ENCODE measurements around the gene SFN.
"Not testable (repeated sequence)": the region's sequence is repeated elsewhere in the genome, so short reads cannot be mapped to it uniquely, and the experiment has no call there.

Gene SFN

DNA sequence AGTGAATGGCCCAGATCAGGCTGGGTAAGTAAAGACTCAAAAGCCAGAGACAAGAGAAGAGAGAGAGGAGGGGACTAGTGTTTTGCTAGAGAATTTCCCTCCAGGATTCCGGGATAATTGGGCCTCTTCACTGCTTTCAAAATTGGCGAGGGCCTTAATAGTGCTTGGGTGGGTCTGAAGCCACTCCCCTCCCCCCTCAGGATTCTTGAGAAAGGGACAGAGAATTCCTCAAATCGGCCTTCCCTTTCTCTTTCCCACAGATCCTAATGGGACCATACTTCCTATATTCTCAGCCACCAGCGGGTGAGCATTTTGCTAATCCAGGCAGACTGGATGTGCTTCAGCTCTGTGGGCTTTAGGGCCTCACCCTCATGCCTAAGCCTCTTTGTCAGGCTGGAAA lies 11.9 kb downstream of the SFN start:
- no peak for DNase-seq

- DNase-seq, result no peak
Measured at GRCh38 chr1:26877326-26877725, 14.4 kb downstream of the SFN start.

- DNase-seq, result no peak
Measured at GRCh38 chr1:26879793-26880192, 16.8 kb downstream of the SFN start.

DNA sequence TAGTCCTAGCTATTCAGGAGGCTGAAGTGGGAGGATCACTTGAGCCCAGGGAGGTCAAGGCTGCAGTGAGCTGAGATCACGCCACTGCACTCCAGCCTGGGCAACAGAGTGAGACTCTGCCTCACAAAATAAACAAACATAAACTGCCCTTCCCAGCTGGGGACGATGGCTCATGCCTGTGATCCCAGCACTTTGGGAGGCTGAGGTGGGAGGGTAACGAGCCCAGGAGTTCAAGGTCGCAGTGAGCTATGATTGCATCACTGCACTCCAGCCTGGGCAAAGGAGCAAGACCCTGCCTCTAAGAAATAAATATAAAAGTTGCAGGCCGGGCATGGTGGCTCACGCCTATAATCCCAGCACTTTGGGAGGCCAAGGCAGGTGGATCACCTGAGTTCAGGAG lies 18.7 kb downstream of the SFN start:
- DNase-seq, result not testable (repeated sequence)

DNA sequence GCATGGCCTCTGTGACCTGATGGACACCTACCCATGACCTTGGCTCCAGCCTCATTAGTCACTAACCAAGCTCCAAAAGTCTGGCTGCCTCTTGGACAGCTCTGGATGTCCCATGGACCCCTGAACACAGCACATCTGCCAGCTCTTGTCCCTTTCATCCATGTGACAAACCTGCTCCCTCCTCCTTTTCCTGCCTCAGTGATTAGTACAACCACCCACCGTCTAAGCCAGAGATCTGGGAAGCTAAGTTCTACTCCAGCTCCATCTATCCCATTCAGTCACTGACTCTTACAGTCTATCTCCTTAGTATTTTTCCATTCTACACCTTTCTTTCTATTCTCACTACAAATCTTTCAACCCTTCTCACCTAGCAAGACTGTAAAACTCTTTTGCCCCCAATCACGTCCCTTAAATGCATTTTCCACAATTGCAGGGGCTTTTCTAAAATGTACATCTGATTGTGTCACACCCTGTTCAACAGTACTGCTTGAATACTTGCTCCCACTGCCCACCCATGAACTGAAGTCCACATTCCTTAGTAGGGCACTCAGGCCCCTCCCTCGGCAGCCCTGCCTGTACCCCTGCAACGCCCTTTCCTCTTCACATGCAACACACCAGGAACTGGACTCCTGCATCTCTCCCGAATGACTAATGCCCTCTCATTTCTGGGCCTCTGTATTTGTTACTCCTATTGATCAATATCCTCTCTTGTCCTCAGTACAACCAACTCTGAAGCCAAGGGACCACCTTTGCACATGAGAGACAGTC lies 19.9 kb downstream of the SFN start:
- no peak for DNase-seq

GRCh38 chr1:26887125-26887524 lies 24.2 kb downstream of the SFN start:
- peak in 2 of 6 experiments; percentile 3 to 19 for DNase-seq

DNA sequence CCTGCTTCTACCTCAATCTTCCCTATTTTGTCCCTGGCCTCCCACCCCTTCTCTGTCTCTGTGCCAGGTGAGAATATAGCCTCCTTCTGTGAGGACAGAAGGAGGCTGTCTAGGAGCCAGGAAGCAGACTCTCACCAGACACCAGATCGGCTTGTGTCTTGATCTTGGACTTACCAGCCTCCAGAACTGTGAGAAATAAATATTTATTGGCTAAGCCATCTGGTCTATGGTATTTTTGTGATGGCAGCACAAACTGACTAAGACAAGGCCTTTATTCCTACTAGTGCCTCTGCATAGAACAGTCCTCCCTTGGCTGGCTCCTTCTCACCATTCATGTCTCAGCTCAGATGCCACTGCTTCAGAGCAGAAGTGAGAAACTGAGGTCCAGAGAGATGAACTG lies 25.3 kb downstream of the SFN start:
- no peak for DNase-seq

GRCh38 chr1:26889551-26890466 lies 26.9 kb downstream of the SFN start, which contains the start of gene GPN2:
TSS of gene GPN2 (minus strand) at chr1:26890283. CDS start at chr1:26890096, 187 bp downstream.
- peak; percentile 57 to 78 (median 68) for DNase-seq

- DNase-seq, result no peak
Measured at GRCh38 chr1:26890467-26890796, 27.5 kb downstream of the SFN start.

- no peak for DNase-seq
Measured at GRCh38 chr1:26894263-26894662, 31.3 kb downstream of the SFN start.

DNA sequence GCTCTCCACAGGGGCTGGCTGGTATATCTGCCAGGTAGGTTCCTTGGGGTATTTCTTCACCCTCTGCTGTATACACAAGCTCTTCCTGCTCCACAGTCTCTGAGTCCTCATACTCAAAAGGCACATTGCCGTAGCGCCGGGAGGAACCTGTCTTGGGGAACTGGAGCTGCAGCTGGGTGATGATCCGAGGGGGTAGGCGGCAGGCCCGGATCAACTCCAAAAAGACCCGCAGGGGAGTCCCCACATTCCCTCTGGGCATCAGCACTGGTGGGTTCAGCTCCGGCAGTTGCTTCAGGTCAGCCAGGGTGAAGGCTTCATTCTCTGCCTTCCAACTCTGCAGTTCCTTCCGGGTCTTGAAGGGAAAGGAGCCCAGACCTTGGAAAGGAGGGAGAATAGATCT lies 34.4 kb downstream of the SFN start:
- DNase-seq, result no peak

DNA sequence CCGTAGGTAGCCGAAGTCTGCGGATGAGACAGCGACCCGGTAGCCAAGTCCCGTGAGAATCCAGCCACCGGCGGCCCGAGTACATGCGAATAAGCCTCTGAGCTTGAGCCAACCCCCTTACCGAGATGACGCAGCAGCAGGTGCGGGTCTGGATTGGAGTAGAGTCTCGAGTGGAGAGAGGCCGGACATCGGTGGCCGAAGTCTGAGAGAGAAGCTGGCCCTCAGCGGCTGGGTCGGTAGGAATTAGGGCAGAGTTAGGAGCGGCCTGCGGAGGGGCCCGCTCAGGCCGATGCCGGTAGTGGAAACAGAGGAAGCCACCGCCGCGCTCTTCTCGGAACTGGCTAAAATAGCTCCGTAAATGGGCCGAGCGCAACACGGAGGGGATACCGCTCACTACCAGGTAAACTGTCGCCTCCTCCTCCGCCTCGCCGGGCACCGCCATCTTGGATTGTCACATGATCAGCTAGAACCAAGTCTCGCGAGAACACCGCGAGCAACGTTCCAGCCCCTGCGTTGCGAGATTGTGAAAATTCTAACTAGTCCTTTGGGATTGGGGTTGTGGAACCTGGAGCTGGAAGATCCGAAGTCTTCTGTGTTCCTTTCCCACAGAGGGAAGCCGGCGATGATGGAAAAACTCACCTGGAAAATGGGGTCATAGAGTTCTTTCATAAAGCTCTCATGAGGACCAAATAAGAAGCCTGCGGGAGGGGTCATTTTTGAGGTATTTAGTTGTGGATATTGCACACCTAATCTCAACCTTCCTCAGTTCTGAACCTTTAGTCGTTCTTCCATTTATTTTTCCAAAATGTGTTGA lies 37.3 kb downstream of the SFN start, which contains the start of gene GPATCH3:
TSS of gene GPATCH3 (minus strand) at position 467 of the 814 bp plus-strand sequence. CDS start at position 442, 25 bp downstream.
- DNase-seq, result peak; percentile 73 to 88 (median 84)

DNA sequence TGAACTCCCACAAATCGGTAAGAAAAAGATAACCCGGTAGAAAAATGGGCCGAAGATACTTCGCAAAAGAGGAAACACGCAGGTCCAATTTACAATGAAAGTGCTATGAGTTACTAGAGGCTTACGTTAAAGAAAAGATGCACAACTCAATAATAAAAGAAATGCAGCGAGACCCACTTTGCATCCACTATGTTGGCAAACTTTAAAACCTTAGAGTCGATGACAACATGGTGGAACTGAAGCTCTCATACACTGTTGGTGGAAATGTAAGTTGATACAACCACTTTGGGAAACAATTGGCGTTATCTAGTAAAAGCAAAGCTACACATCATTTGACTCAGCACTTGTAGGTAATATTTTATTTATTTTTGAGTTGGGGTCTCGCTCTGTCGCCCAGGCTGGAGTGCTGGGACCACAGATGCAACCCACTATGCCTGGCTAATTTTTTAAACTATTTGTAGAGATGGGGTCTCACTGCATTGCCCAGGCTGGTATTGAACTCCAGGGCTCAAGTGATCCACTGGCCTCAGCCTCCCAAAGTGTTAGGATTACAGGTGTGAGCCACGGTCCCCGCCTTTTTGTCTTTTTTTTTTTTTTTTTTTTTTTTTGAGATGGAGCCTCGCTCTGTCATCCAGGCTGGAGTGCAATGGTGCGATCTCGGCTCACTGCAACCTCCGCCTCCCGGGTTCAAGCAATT lies 38.0 kb downstream of the SFN start:
- no peak for DNase-seq

- no peak for DNase-seq
Measured at GRCh38 chr1:26907071-26907917, 44.3 kb downstream of the SFN start.

DNA sequence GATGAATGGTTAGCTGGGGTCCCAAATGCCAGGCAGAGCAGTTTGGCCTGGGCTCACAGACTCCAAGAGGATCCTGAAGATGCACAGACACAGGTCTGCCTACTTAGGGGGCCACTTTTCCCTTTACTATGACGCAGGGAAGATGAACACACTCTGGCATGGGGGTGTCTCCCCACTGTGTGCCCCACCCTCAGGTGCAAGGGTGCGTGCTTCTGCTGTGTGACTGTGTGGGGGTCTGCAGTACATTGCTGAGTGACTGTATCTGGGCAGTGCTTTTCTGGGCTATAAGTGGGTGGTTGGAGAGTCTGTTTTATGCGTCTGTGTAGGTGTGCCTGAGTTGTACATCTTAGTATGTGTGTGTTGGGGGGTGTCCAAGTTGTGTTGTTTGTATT lies 47.0 kb downstream of the SFN start:
- no peak for DNase-seq

DNA sequence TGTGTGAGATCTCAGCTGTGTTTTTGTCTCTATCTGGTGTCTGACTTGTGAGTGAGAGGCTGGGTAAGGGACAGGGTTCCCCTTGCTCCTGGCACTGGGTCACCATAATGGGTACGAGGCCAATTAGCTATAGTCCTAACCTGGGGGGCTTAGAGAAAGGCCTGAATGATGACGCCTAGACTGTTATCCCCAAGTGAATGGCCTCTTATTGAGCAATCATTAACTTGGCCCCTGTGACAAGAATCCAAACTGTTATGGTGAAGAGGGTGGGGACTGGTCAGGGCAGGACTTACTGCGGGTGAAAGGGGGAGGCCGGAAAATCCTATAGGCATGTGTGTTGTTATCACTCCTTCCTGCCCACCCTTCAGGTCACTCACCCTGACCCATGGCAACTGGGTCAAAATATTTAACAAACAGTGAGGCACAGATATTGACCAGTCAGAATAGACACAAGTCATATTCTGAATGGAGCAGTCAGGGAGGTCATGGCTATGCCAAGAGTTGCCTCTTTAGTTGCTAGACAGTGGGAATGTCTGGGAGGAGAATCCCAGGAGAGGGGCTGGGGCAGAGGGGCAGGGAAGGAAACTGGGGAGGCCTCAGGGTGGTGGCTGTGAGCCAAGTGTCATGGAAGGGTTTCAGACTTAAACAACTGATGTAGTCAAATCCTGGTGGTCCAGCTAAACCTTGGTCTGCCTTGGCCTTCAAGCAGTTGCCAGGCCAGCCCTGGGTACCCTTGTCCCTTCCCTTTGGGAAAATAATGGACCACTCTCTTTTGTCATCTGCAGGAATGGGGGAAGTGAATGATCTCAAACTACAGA lies 47.6 kb downstream of the SFN start:
- DNase-seq, result no peak

DNA sequence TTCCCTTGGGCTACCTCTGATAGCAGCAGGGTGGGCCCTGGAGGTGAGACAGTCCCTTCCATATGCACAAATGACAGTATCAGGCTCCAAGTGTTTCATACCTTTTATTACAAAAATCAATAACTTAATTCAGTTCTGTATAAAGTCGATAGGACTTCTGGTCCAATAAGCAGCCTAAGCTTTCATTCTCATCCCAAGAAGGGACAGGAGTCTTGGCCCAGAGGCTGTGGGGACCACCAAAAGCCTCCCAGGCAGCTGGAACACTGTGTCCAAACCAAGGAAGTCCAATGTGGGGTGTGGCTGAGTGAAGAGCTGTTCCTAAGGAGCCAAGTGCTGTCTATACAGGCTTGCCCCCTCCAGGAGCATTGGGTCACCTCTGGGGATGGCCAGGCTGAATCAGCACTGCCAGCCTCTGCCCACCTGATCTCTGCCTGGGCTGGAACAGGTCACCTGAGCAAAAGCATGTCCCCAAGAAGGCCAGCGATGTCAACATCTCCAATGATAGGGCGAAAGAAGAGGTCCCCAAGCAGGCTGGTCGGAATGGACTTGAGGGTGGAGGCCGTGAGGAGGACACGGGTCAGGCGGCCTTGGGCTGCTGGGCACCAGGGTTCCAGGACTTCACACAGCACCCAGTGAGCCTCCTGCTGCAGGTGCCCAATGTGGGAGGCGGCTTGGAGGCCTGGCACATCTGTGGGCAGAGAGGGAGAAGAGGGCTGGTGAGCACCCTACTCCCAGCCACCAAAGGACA lies 48.6 kb downstream of the SFN start:
- DNase-seq, result no peak

- no peak for DNase-seq
Measured at GRCh38 chr1:26912147-26912490, 49.2 kb downstream of the SFN start.

DNA sequence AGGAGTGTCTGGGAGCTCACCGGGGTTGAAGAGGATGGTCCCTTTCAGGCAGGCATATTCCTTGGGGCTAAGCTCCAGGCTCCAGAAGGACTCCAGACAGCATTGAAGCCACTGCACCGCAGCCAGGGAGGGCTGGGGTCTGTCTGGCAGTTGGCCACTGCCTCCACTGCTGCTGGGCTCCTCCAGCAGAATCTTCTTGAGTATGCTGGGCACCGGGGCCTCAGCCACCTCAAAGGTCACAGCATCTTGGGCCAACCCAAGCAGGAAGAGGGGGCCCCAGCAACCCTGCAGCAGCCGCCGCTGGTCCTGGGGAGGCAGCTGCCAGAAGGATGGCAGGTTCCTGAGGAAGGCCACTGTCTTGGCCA lies 50.4 kb downstream of the SFN start:
- no peak for DNase-seq

All from stimulated activated naive CD4-positive, alpha-beta T cell (primary cell).